Testis (tissue), 3 donors: Measurements from ENCODE around the gene AMBRA1. TPM values are rescaled to one million over a fixed set of nuclear protein-coding genes. Genes with fewer than 3 reads are reported as not detected.

Experiments used
- DNase-seq: peaks from one replicate; pipeline ENCODE4 v3.0.0-alpha.2; 2019
- H3K27ac ChIP-seq, 2 donors: fragments of 200-600 bp; sonication (generic); one replicate each; pipeline ENCODE4 v1.5.1; 2019
- H3K27me3 ChIP-seq: fragments of 200-600 bp; sonication (generic); one replicate; pipeline ENCODE4 v1.5.1; 2019
- H3K36me3 ChIP-seq: fragments of 200-600 bp; sonication (generic); one replicate; pipeline ENCODE4 v1.5.1; 2017; ENCODE audit warnings: low read depth; ENCODE audit errors: missing control alignments
- H3K4me1 ChIP-seq: fragments of 200-600 bp; sonication (generic); one replicate; pipeline ENCODE4 v1.5.1; 2019
- H3K4me3 ChIP-seq, 2 donors: fragments of 200-600 bp; sonication (generic); one replicate each; pipeline ENCODE4 v1.5.1; 2017 to 2019
- H3K9me3 ChIP-seq: fragments of 200-600 bp; sonication (generic); one replicate; pipeline ENCODE4 v1.5.1; 2017
- POLR2A ChIP-seq: fragments of 450-650 bp; IDR thresholded peaks from one replicate; pipeline ENCODE4 v1.6.1; 2017; ENCODE audit warnings: antibody characterized with exemption, mild to moderate bottlenecking, moderate library complexity
- WGBS, 2 donors: methylation state at CpG; one replicate each; pipeline ENCODE4 v1.1.5; 2018; 5-methylcytosine and 5-hydroxymethylcytosine counted together
- intact Hi-C: fragments of 100-400 bp; cut with DNase I; formaldehyde crosslinking; loops from one replicate; pipeline ENCODE4 v1.15.1; 2023; ENCODE audit warnings: low total_unique reads
- polyA plus RNA-seq: library from polyadenylated mRNA; stranded (reverse); fragments of 350-450 nt; fragmentation: Illumina TruSeq; extraction: RNeasy Lipid Tissue Mini Kit (QIAGEN cat#74804); gene quantifications from one replicate; pipeline ENCODE4 v1.2.3, GENCODE V29; 2014; ENCODE audit warnings: low read depth, low replicate concordance; ENCODE audit not compliant: insufficient read depth
- total RNA-seq, 2 donors: library from RNA; depleted of rRNA; stranded (reverse); fragments of >200 nt; gene quantifications; one replicate each; pipeline ENCODE4 v1.2.3, GENCODE V29; 2016
- TF ChIP-seq, protein P1 (sequence below), 3 experiments: fragments of 450-650 bp in 2 of 3; fragments of 200-600 bp in 1 of 3; sonication (generic) in 1 of 3; IDR thresholded peaks; one replicate each; pipeline ENCODE4 v1.5.1; 2016 to 2019; ENCODE audit warnings: antibody characterized with exemption in 3 of 3, mild to moderate bottlenecking in 2 of 3, moderate library complexity in 1 of 3

Gene AMBRA1
- total and polyA plus RNA-seq, 3 donors from 2014 or later = 28.0 to 68.3 (median 55.6) TPM

DNA sequence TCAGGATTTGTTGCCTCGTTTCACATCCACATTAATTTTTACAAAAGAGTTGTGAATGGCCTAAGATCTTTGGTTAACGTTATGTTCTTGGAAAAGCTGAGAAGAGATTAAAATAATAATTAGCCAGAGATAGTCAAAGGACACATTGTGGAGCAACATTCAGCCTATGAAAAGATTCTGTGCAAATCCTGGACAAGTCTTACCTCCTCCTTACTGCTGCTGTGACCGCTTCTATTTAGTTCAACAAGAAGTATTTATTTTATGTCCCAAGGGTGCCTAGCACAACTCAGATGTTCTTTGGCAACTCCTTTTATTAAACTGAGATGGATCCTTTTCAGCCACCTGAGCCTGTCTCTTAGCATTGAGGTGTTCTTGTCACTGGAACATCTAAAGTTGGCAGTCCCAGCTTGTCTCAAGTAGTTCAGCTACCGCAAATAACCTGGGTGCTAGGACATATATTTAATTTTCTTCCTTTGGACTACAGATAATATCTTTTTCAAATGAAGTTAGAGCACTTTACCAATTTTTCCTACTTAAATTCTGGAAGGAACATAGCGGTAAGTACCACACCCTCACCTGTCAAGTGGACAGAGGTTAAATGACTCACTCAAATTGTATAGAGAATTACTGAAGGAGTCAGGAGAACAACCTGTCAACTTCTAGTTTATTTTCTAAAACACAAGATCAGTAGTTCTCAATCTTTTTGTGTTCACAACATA is 121.7 kb downstream of the AMBRA1 start:
- no peak for TF ChIP-seq POLR2A
- WGBS, 2 donors = 54 to 62% methylated on average over 5 of the region's 5 CpGs
- no peaks in the 10 kb centered on the region for H3K9me3 ChIP-seq
- no peak for DNase-seq
- peak overlapping the region in 1 of 2 donors; percentile 37 for H3K27ac ChIP-seq
- intact Hi-C loops = no loop called here
- no peaks in the 10 kb centered on the region for H3K36me3 ChIP-seq
- H3K4me3 ChIP-seq = no peak overlapping the region
- no peaks in the 10 kb centered on the region for H3K27me3 ChIP-seq
- H3K4me1 ChIP-seq = peaks cover 12% of the 10 kb centered on the region

DNA sequence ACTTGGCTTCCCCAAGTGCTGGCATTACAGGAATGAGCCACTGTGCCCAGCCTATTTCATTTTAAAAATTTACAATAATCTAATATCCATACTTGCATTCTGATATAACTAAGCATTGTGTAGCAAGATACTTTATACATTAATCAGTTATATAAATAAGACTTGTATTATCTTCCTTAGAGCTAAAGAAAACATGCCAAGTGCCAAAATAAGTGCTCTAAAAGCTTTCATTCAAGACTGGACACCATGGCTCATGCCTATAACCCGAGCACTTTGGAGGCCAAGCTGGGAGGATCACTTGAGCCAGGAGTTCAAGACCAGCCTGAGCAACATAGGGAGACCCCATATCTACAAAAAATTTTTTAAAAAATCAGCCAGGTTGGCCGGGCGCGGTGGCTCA is 123.9 kb downstream of the AMBRA1 start:
- no peaks in the 10 kb centered on the region for H3K27me3 ChIP-seq
- H3K4me1 ChIP-seq = peaks cover 16% of the 10 kb centered on the region
- H3K4me3 ChIP-seq = no peak overlapping the region
- intact Hi-C loops = no loop called here
- 93 to 96% methylated on average over 4 of the region's 4 CpGs for WGBS, 2 donors
- no peaks in the 10 kb centered on the region for H3K9me3 ChIP-seq
- DNase-seq = no peak
- no peak for TF ChIP-seq POLR2A
- TF ChIP-seq, protein P1, sequence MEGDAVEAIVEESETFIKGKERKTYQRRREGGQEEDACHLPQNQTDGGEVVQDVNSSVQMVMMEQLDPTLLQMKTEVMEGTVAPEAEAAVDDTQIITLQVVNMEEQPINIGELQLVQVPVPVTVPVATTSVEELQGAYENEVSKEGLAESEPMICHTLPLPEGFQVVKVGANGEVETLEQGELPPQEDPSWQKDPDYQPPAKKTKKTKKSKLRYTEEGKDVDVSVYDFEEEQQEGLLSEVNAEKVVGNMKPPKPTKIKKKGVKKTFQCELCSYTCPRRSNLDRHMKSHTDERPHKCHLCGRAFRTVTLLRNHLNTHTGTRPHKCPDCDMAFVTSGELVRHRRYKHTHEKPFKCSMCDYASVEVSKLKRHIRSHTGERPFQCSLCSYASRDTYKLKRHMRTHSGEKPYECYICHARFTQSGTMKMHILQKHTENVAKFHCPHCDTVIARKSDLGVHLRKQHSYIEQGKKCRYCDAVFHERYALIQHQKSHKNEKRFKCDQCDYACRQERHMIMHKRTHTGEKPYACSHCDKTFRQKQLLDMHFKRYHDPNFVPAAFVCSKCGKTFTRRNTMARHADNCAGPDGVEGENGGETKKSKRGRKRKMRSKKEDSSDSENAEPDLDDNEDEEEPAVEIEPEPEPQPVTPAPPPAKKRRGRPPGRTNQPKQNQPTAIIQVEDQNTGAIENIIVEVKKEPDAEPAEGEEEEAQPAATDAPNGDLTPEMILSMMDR (IDR thresholded peaks at IDR 0.05) = no peak
- no peaks in the 10 kb centered on the region for H3K36me3 ChIP-seq
- no peak overlapping the region for H3K27ac ChIP-seq

DNA sequence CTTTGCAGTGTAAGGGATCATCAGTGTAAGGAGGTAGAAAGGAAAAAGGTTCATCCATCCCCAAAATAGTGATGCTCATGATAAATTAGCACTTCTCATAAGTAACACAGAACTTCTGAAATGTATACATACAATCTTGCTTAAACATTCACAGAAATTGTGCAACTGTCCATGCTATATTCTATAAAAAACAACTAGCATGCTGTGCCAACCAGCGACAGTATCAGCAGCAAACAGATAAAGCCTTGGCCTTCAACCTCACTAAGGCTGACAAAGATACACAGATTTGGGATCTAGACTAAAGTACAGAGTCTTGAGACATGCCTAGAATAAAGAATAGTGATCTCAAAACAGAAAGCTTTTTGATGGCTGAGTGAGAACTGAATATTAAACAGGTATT is 128.1 kb downstream of the AMBRA1 start:
- H3K27ac ChIP-seq = no peak overlapping the region
- WGBS, 2 donors = 68 to 79% methylated on average over 1 of the region's 1 CpG
- TF ChIP-seq, protein P1 (IDR thresholded peaks at IDR 0.05) = no peak
- TF ChIP-seq POLR2A = no peak
- intact Hi-C loops = no loop called here
- H3K27me3 ChIP-seq = no peaks in the 10 kb centered on the region
- H3K4me1 ChIP-seq = peaks cover 9% of the 10 kb centered on the region
- DNase-seq = no peak
- no peaks in the 10 kb centered on the region for H3K36me3 ChIP-seq
- H3K4me3 ChIP-seq = no peak overlapping the region
- no peaks in the 10 kb centered on the region for H3K9me3 ChIP-seq

DNA sequence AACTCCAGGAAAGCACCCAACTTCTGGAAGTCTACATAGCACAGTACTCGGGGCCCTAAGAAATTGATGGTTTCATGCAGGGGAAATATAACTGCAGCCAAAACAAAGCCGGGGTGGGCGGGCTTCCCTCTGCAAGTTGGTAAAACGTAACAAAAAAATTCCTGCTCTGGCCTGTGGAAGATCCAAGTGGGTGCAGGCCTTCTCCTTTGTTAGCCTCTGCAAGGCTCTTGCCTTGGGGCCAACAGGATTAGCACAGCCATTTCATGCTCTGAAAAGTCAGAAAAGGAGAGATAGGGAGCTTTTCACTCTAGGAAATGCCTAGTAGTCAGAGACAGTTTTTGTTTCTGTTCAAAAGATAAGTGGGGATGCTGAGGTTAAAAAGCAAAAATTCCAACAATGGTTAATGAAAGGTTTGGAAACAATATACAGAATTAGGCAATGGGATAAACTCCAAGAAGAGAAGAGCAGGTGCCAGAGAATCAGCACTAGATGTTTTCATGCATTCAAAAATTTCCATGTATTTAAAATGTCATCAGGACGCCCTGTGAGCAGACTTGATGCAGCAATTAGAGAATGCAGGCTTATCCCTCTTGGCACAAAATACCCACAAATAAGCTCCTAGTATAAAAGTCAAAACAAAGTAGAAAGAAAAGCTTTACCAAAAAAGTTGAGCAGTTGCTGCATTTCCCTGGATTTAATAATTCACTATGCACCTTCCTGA is 130.0 kb downstream of the AMBRA1 start:
- 59 to 65% methylated on average over 5 of the region's 5 CpGs for WGBS, 2 donors
- Histone ChIP-seq H3K27me3 (no peaks in the 10 kb centered on the region), H3K27ac (no peak overlapping the region), H3K36me3 (no peaks in the 10 kb centered on the region), H3K9me3 (no peaks in the 10 kb centered on the region), H3K4me3 (no peak overlapping the region), H3K4me1 (peaks cover 9% of the 10 kb centered on the region)
- no peak for TF ChIP-seq POLR2A
- TF ChIP-seq, protein P1 (IDR thresholded peaks at IDR 0.05) = no peak
- intact Hi-C loops = no loop called here
- no peak for DNase-seq

DNA sequence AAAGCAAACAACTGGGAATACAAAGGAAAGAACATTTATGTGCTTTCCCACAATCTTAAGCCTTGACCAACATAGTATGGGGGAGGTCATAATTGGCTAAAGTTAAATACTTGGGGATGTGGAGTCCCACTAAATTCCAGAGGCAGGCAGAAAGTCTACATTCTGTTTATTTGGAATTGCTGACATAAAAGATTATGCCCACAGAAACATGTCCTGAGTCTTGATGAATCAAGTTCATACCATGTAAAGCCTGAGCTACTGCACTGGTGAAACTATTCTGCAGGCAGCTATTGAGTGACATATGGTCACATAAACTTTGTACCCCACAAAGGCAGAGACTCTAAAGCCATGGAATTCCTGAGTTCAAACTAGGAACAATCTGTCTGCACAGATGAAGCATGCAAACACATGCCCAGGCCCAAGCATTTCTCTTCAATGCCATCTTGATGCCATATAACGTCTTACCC is 132.3 kb downstream of the AMBRA1 start:
- H3K4me1 ChIP-seq = peaks cover 9% of the 10 kb centered on the region
- no peaks in the 10 kb centered on the region for H3K36me3 ChIP-seq
- no peaks in the 10 kb centered on the region for H3K27me3 ChIP-seq
- intact Hi-C loops = no loop called here
- H3K9me3 ChIP-seq = no peaks in the 10 kb centered on the region
- TF ChIP-seq, protein P1 (IDR thresholded peaks at IDR 0.05) = no peak
- TF ChIP-seq POLR2A = no peak
- H3K27ac ChIP-seq = no peak overlapping the region
- DNase-seq = no peak
- H3K4me3 ChIP-seq = no peak overlapping the region
- 80 to 83% methylated on average over 1 of the region's 1 CpG for WGBS, 2 donors
